ENCODE data around the gene AIF1L.

Gene AIF1L

GRCh38 chr9:131138676-131139075 lies 42.3 kb downstream of the AIF1L start:
- Histone ChIP-seq H3K4me3 (ENCODE audit: low read depth, low read length) (no peak overlapping the region), H3K4me1 (no peaks in the 10 kb centered on the region), H3K36me3 (peaks cover 65% of the 10 kb centered on the region), H3K9me3 (no peaks in the 10 kb centered on the region), H3K27me3 (no peaks in the 10 kb centered on the region)
- no peak for TF ChIP-seq CTCF (IDR thresholded peaks at IDR 0.05; ENCODE audit: low read depth, low read length)
- DNase-seq, result no peak

- H3K4me1 ChIP-seq, result no peaks in the 10 kb centered on the region
- H3K27me3 ChIP-seq, result no peaks in the 10 kb centered on the region
- H3K4me3 ChIP-seq (ENCODE audit: low read depth, low read length), result no peak overlapping the region
- H3K9me3 ChIP-seq, result no peaks in the 10 kb centered on the region
- no peak for DNase-seq
- H3K36me3 ChIP-seq, result peaks cover 65% of the 10 kb centered on the region
- no peak for TF ChIP-seq CTCF (IDR thresholded peaks at IDR 0.05; ENCODE audit: low read depth, low read length)
Observed at GRCh38 chr9:131140112-131140511, 43.8 kb downstream of the AIF1L start.

- Histone ChIP-seq H3K4me3 (ENCODE audit: low read depth, low read length) (no peak overlapping the region), H3K4me1 (no peaks in the 10 kb centered on the region)
Observed at GRCh38 chr9:131140550-131140949, 44.2 kb downstream of the AIF1L start.

GRCh38 chr9:131142160-131142559 lies 45.8 kb downstream of the AIF1L start:
- DNase-seq, result no peak
- no peaks in the 10 kb centered on the region for H3K4me1 ChIP-seq
- H3K4me3 ChIP-seq (ENCODE audit: low read depth, low read length), result no peak overlapping the region
- TF ChIP-seq CTCF (IDR thresholded peaks at IDR 0.05; ENCODE audit: low read depth, low read length), result no peak
- H3K27me3 ChIP-seq, result no peaks in the 10 kb centered on the region
- H3K36me3 ChIP-seq, result peaks cover 65% of the 10 kb centered on the region
- H3K9me3 ChIP-seq, result no peaks in the 10 kb centered on the region

More at GRCh38 chr9:131140550-131140949, 44.2 kb downstream of the AIF1L start:
- no peak for TF ChIP-seq CTCF (IDR thresholded peaks at IDR 0.05; ENCODE audit: low read depth, low read length)
- Histone ChIP-seq H3K9me3 (no peaks in the 10 kb centered on the region), H3K27me3 (no peaks in the 10 kb centered on the region), H3K36me3 (peaks cover 65% of the 10 kb centered on the region)
- DNase-seq, result no peak

GRCh38 chr9:131144201-131144600 lies 47.9 kb downstream of the AIF1L start:
- Histone ChIP-seq H3K4me1 (no peaks in the 10 kb centered on the region), H3K9me3 (no peaks in the 10 kb centered on the region), H3K36me3 (peaks cover 79% of the 10 kb centered on the region), H3K27me3 (no peaks in the 10 kb centered on the region), H3K4me3 (ENCODE audit: low read depth, low read length) (no peak overlapping the region)
- DNase-seq, result no peak
- TF ChIP-seq CTCF (IDR thresholded peaks at IDR 0.05; ENCODE audit: low read depth, low read length), result no peak

- no peak for DNase-seq
- TF ChIP-seq CTCF (IDR thresholded peaks at IDR 0.05; ENCODE audit: low read depth, low read length), result no peak
- Histone ChIP-seq H3K27me3 (no peaks in the 10 kb centered on the region), H3K36me3 (peaks cover 79% of the 10 kb centered on the region), H3K4me1 (no peaks in the 10 kb centered on the region), H3K4me3 (ENCODE audit: low read depth, low read length) (no peak overlapping the region), H3K9me3 (no peaks in the 10 kb centered on the region)
Observed at GRCh38 chr9:131145245-131145644, 48.9 kb downstream of the AIF1L start.

All from BE2C (cell line).